A549 (cell line): ENCODE data around the gene EOGT.

Experiments used
- CHD2 ChIP-seq: fragments of 150-350 bp; IDR thresholded peaks from 2 replicates; pipeline ENCODE4 v1.6.1; 2014; ENCODE audit warnings: low read length; ENCODE audit not compliant: partially characterized antibody
- EP300 ChIP-seq, 2 experiments: fragments of >200 bp; sonication (Bioruptor Twin); formaldehyde crosslinking; IDR thresholded peaks; 2 replicates in 1 of 2; 3 replicates in 1 of 2; pipeline ENCODE4 v1.6.1; 2016 to 2017
- ZFP36 ChIP-seq: fragments of 450-650 bp; IDR thresholded peaks from 2 replicates; pipeline ENCODE4 v1.6.1; 2014; ENCODE audit warnings: borderline replicate concordance; ENCODE audit not compliant: partially characterized antibody
- TF ChIP-seq, protein P1 (sequence below): fragments of >200 bp; sonication (Bioruptor Twin); formaldehyde crosslinking; IDR thresholded peaks from 3 replicates; pipeline ENCODE4 v1.5.1; 2016

- TF ChIP-seq EP300 (IDR thresholded peaks at IDR 0.05) (no peak), ZFP36 (no peak), CHD2 (no peak)
- TF ChIP-seq, protein P1, sequence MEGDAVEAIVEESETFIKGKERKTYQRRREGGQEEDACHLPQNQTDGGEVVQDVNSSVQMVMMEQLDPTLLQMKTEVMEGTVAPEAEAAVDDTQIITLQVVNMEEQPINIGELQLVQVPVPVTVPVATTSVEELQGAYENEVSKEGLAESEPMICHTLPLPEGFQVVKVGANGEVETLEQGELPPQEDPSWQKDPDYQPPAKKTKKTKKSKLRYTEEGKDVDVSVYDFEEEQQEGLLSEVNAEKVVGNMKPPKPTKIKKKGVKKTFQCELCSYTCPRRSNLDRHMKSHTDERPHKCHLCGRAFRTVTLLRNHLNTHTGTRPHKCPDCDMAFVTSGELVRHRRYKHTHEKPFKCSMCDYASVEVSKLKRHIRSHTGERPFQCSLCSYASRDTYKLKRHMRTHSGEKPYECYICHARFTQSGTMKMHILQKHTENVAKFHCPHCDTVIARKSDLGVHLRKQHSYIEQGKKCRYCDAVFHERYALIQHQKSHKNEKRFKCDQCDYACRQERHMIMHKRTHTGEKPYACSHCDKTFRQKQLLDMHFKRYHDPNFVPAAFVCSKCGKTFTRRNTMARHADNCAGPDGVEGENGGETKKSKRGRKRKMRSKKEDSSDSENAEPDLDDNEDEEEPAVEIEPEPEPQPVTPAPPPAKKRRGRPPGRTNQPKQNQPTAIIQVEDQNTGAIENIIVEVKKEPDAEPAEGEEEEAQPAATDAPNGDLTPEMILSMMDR = no peak
Measured at GRCh38 chr3:68987322-68987721, 26.2 kb downstream of the EOGT start.
